Neural progenitor cell (in vitro differentiated cells): ENCODE results near the gene GRAP. TPM values are rescaled to one million over a fixed set of nuclear protein-coding genes. Genes with fewer than 3 reads are reported as not detected.

Experiments
- DNase-seq: peaks from one replicate; pipeline ENCODE4 v3.0.0-alpha.2; 2016; ENCODE audit warnings: low spot score
- H2AFZ ChIP-seq: fragments of 200-600 bp; sonication (generic); replicated peaks from 2 replicates; pipeline ENCODE4 v1.6.1; 2016; ENCODE audit warnings: antibody characterized with exemption
- H3F3A ChIP-seq: fragments of 200-600 bp; sonication (generic); 2 replicates; pipeline ENCODE4 v1.6.1; 2016; ENCODE audit warnings: antibody characterized with exemption, low read depth
- H3K27ac ChIP-seq: fragments of 200-600 bp; sonication (generic); 2 replicates; pipeline ENCODE4 v1.5.1; 2016; ENCODE audit warnings: mild to moderate bottlenecking
- H3K27me3 ChIP-seq: fragments of 200-600 bp; sonication (generic); 2 replicates; pipeline ENCODE4 v1.6.1; 2016; ENCODE audit warnings: mild to moderate bottlenecking, moderate library complexity
- H3K36me3 ChIP-seq: fragments of 200-600 bp; sonication (generic); 2 replicates; pipeline ENCODE4 v1.5.1; 2016
- H3K4me1 ChIP-seq: fragments of 200-600 bp; sonication (generic); 2 replicates; pipeline ENCODE4 v1.6.1; 2016; ENCODE audit warnings: mixed run types
- H3K4me2 ChIP-seq: fragments of 200-600 bp; sonication (generic); 2 replicates; pipeline ENCODE4 v1.6.1; 2016
- H3K4me3 ChIP-seq: fragments of 200-600 bp; sonication (generic); 2 replicates; pipeline ENCODE4 v1.5.1; 2016
- H3K79me2 ChIP-seq: fragments of 200-600 bp; sonication (generic); 2 replicates; pipeline ENCODE4 v1.6.1; 2016; ENCODE audit warnings: low read depth
- H3K9ac ChIP-seq: fragments of 200-600 bp; sonication (generic); 2 replicates; pipeline ENCODE4 v1.6.1; 2016
- H3K9me3 ChIP-seq: fragments of 200-600 bp; sonication (generic); 2 replicates; pipeline ENCODE4 v1.5.1; 2016; ENCODE audit warnings: low read depth
- H4K20me1 ChIP-seq: fragments of 200-600 bp; sonication (generic); 2 replicates; pipeline ENCODE4 v1.6.1; 2016; ENCODE audit warnings: low read depth
- H3K27ac Mint-ChIP-seq: 3 replicates; pipeline ENCODE4 v1.8.0; 2021; ENCODE audit warnings: mixed read lengths
- H3K27me3 Mint-ChIP-seq: 2 replicates; pipeline ENCODE4 v1.8.0; 2022; ENCODE audit warnings: low read depth, mild to moderate bottlenecking, inconsistent platforms, moderate library complexity, mixed read lengths; ENCODE audit not compliant: insufficient read depth
- H3K36me3 Mint-ChIP-seq: 3 replicates; pipeline ENCODE4 v1.8.0; 2021; ENCODE audit warnings: mixed read lengths
- H3K4me1 Mint-ChIP-seq: 3 replicates; pipeline ENCODE4 v1.8.0; 2021; ENCODE audit warnings: mixed read lengths
- H3K4me3 Mint-ChIP-seq: 3 replicates; pipeline ENCODE4 v1.8.0; 2021; ENCODE audit warnings: mild to moderate bottlenecking, moderate library complexity, mixed read lengths
- H3K9me3 Mint-ChIP-seq: 3 replicates; pipeline ENCODE4 v1.8.0; 2020; ENCODE audit warnings: mixed read lengths
- CTCF ChIP-seq: fragments of 200-600 bp; sonication (generic); IDR thresholded peaks from 2 replicates; pipeline ENCODE4 v1.5.1; 2017; ENCODE audit warnings: antibody characterized with exemption, mild to moderate bottlenecking
- EZH2 ChIP-seq: fragments of 200-600 bp; sonication (generic); IDR thresholded peaks from 2 replicates; pipeline ENCODE4 v1.6.1; 2017; ENCODE audit warnings: antibody characterized with exemption, mild to moderate bottlenecking, moderate library complexity
- EZH2phosphoT487 ChIP-seq: fragments of 200-600 bp; sonication (generic); IDR thresholded peaks from 2 replicates; pipeline ENCODE4 v1.6.1; 2017; ENCODE audit warnings: antibody characterized with exemption
- total RNA-seq: library from RNA; depleted of rRNA; stranded (reverse); fragments of >200 nt; gene quantifications from 2 replicates; pipeline ENCODE4 v1.2.3, GENCODE V29; 2015; ENCODE audit warnings: low replicate concordance

GRAP gene
- total RNA-seq, 1 donor from 2014 or later, result not detected

- Mint-ChIP-seq H3K36me3 (no peaks in the 10 kb centered on the region), H3K9me3 (peaks cover 8% of the 10 kb centered on the region), H3K4me1 (peaks cover 16% of the 10 kb centered on the region), H3K27ac (peak overlapping the region; percentile 70), H3K4me3 (no peak overlapping the region), H3K27me3 (peaks cover 2% of the 10 kb centered on the region)
- no peak overlapping the region for H3K4me3 ChIP-seq
- no peak overlapping the region for H2AFZ ChIP-seq
- no peak overlapping the region for H3K27ac ChIP-seq
- TF ChIP-seq EZH2phosphoT487 (no peak), EZH2 (no peak), CTCF (no peak)
- H3K9me3 ChIP-seq, result no peaks in the 10 kb centered on the region
- H3K36me3 ChIP-seq, result no peaks in the 10 kb centered on the region
- H3K79me2 ChIP-seq, result no peaks in the 10 kb centered on the region
- no peak overlapping the region for H3K9ac ChIP-seq
- H3K4me1 ChIP-seq, result no peaks in the 10 kb centered on the region
- no peaks in the 10 kb centered on the region for H3F3A ChIP-seq
- no peak overlapping the region for H3K4me2 ChIP-seq
- DNase-seq, result no peak
- no peaks in the 10 kb centered on the region for H4K20me1 ChIP-seq
- H3K27me3 ChIP-seq, result no peaks in the 10 kb centered on the region
Measured at GRCh38 chr17:19010729-19011505, 35.8 kb downstream of the GRAP start.

- peaks cover 11% of the 10 kb centered on the region for H3K4me1 Mint-ChIP-seq
- TF ChIP-seq EZH2phosphoT487, result no peak
- no peak for TF ChIP-seq CTCF
- TF ChIP-seq EZH2, result no peak
- no peak overlapping the region for H3K4me3 Mint-ChIP-seq
- no peaks in the 10 kb centered on the region for H4K20me1 ChIP-seq
- H3K27ac Mint-ChIP-seq, result peak overlapping the region; percentile 22
- no peak for DNase-seq
- no peak overlapping the region for H3K9ac ChIP-seq
- no peaks in the 10 kb centered on the region for H3K36me3 ChIP-seq
- no peaks in the 10 kb centered on the region for H3K79me2 ChIP-seq
- no peaks in the 10 kb centered on the region for H3K9me3 ChIP-seq
- H3K9me3 Mint-ChIP-seq, result peaks cover 9% of the 10 kb centered on the region
- no peaks in the 10 kb centered on the region for H3F3A ChIP-seq
- no peak overlapping the region for H3K27ac ChIP-seq
- no peaks in the 10 kb centered on the region for H3K36me3 Mint-ChIP-seq
- H3K27me3 Mint-ChIP-seq, result peaks cover 3% of the 10 kb centered on the region
- H3K4me1 ChIP-seq, result peaks cover 3% of the 10 kb centered on the region
- no peak overlapping the region for H3K4me3 ChIP-seq
- H3K4me2 ChIP-seq, result no peak overlapping the region
- no peaks in the 10 kb centered on the region for H3K27me3 ChIP-seq
- no peak overlapping the region for H2AFZ ChIP-seq
Measured at GRCh38 chr17:19009970-19010369, 36.8 kb downstream of the GRAP start.

GRCh38 chr17:19006698-19007097 lies 40.1 kb downstream of the GRAP start:
- H4K20me1 ChIP-seq, result peaks cover 16% of the 10 kb centered on the region
- Mint-ChIP-seq H3K4me1 (peaks cover 7% of the 10 kb centered on the region), H3K27me3 (peaks cover 11% of the 10 kb centered on the region), H3K36me3 (no peaks in the 10 kb centered on the region), H3K27ac (no peak overlapping the region), H3K4me3 (no peak overlapping the region), H3K9me3 (peaks cover 9% of the 10 kb centered on the region)
- peaks cover 22% of the 10 kb centered on the region for H3K79me2 ChIP-seq
- H3K9ac ChIP-seq, result no peak overlapping the region
- no peak for DNase-seq
- no peak overlapping the region for H2AFZ ChIP-seq
- H3F3A ChIP-seq, result peaks cover 6% of the 10 kb centered on the region
- no peaks in the 10 kb centered on the region for H3K27me3 ChIP-seq
- H3K4me1 ChIP-seq, result peaks cover 24% of the 10 kb centered on the region
- H3K27ac ChIP-seq, result no peak overlapping the region
- no peak for TF ChIP-seq EZH2phosphoT487
- TF ChIP-seq CTCF, result no peak
- TF ChIP-seq EZH2, result no peak
- H3K4me2 ChIP-seq, result no peak overlapping the region
- H3K36me3 ChIP-seq, result no peaks in the 10 kb centered on the region
- no peaks in the 10 kb centered on the region for H3K9me3 ChIP-seq
- no peak overlapping the region for H3K4me3 ChIP-seq
